Stomach (tissue), 9 donors: ENCODE results near the gene PLXNA1. TPM values are rescaled to one million over a fixed set of nuclear protein-coding genes. Genes with fewer than 3 reads are reported as not detected.

Experiments used
- DNase-seq, 2 donors: peaks; one replicate each; pipeline versions ENCODE4 v3.0.0 to v3.0.0-alpha.2; 2013 to 2019
- H3K27ac ChIP-seq, 5 donors: fragments of 200-600 bp in 4 of 5; sonication (generic) in 4 of 5; one replicate each; pipeline ENCODE4 v1.5.1; 2013 to 2019; ENCODE audit warnings: mild to moderate bottlenecking in 1 of 5, moderate library complexity in 1 of 5
- H3K27me3 ChIP-seq, 3 donors: fragments of 200-600 bp; sonication (generic); one replicate each; pipeline ENCODE4 v1.5.1; 2017 to 2019; ENCODE audit warnings: mixed run types in 1 of 3
- H3K36me3 ChIP-seq, 4 donors: fragments of 200-600 bp; sonication (generic); 1 replicate in 3 of 4; 2 replicates in 1 of 4; pipeline ENCODE4 v1.5.1; 2016 to 2019
- H3K4me1 ChIP-seq, 4 donors: fragments of 200-600 bp; sonication (generic); one replicate each; pipeline ENCODE4 v1.5.1; 2016 to 2019
- H3K4me3 ChIP-seq, 4 donors: fragments of 200-600 bp; sonication (generic) in 3 of 4; one replicate each; pipeline ENCODE4 v1.5.1; 2016 to 2019; ENCODE audit warnings: mild to moderate bottlenecking in 1 of 4
- H3K9me3 ChIP-seq, 4 donors: fragments of 200-600 bp; sonication (generic); one replicate each; pipeline ENCODE4 v1.5.1; 2016 to 2019
- CTCF ChIP-seq, 7 experiments: fragments of 450-650 bp in 4 of 7; fragments of 200-600 bp in 3 of 7; sonication (generic) in 3 of 7; IDR thresholded peaks; one replicate each; pipeline ENCODE4 v1.5.1; 2016 to 2019; ENCODE audit warnings: antibody characterized with exemption in 7 of 7, control low read depth in 2 of 7, mild to moderate bottlenecking in 1 of 7
- EP300 ChIP-seq: sonication (generic); formaldehyde crosslinking; IDR thresholded peaks from one replicate; pipeline ENCODE4 v1.6.1; 2017; ENCODE audit warnings: antibody characterized with exemption
- POLR2A ChIP-seq, 4 donors: fragments of 450-650 bp; IDR thresholded peaks; one replicate each; pipeline ENCODE4 v1.6.1; 2016; ENCODE audit warnings: antibody characterized with exemption in 4 of 4, control low read depth in 2 of 4, mild to moderate bottlenecking in 1 of 4, moderate library complexity in 1 of 4
- POLR2AphosphoS5 ChIP-seq, 3 donors: sonication (generic); formaldehyde crosslinking; IDR thresholded peaks; one replicate each; pipeline ENCODE4 v1.6.1; 2016; ENCODE audit warnings: antibody characterized with exemption in 3 of 3
- WGBS, 5 donors: extraction: QIAGEN DNeasy Blood & Tissue Kit in 3 of 5; methylation state at CpG; one replicate each; pipeline versions ENCODE4 v1.1.5 to v1.1.7; 2013 to 2018; 5-methylcytosine and 5-hydroxymethylcytosine counted together
- intact Hi-C: fragments of 100-400 bp; cut with DNase I; formaldehyde crosslinking; loops from one replicate; pipeline ENCODE4 v1.15.1; 2023; ENCODE audit warnings: low total_unique reads
- polyA plus RNA-seq, 3 donors: library from polyadenylated mRNA; stranded (reverse); fragments of 200-250 nt; gene quantifications; one replicate each; pipeline ENCODE4 v1.2.3, GENCODE V29; 2013
- total RNA-seq, 5 donors: library from RNA; depleted of rRNA; stranded (reverse); fragments of >200 nt; gene quantifications; one replicate each; pipeline versions ENCODE4 v1.1.0 to v1.2.3, GENCODE V29; 2014 to 2016
- donor health status: healthy with polysubstance abuse.
- donor health status: Bipolar disorder and iron deficiency.
- donor health status: healthy.

The PLXNA1 gene
- total and polyA plus RNA-seq, 8 donors: 0.92 to 54.7 (median 13.9) TPM

DNA sequence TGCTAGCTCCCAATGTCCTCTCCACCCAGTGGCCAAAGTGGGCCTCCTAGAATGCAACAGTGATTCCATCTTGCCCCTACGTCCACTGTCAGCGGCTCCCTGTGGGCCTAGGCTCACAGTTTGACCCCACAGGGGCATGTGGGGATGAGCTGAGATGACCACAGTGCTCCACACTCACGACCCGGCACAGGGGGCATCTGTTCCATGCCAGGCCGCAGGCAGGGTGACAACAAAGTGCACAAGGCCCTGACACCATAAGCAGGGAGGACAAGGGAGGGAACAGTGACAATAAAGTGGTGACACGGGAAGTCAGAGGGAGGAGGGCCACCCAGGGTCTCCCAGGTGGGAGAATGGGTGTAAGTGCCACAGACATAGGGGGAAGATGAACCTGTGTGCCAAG lies 5.1 kb upstream of the PLXNA1 start:
- Histone ChIP-seq H3K4me1 (peaks cover 7 to 11% (median 11%) of the 10 kb centered on the region in 4 donors), H3K27ac (no peak overlapping the region), H3K27me3 (peaks cover 0 to 27% (median 0%) of the 10 kb centered on the region in 3 donors), H3K9me3 (peaks cover 9 to 18% (median 13%) of the 10 kb centered on the region in 4 donors), H3K4me3 (no peak overlapping the region), H3K36me3 (no peaks in the 10 kb centered on the region)
- intact Hi-C loops: no loop called here
- DNase-seq: no peak
- TF ChIP-seq POLR2A (IDR thresholded peaks at IDR 0.05) (no peak), CTCF (IDR thresholded peaks at IDR 0.05) (no peak), POLR2AphosphoS5 (IDR thresholded peaks at IDR 0.05) (no peak), EP300 (no peak)
- 78 to 98% (median 84%) methylated on average over 4 to 6 of the region's 6 CpGs for WGBS, 5 donors

DNA sequence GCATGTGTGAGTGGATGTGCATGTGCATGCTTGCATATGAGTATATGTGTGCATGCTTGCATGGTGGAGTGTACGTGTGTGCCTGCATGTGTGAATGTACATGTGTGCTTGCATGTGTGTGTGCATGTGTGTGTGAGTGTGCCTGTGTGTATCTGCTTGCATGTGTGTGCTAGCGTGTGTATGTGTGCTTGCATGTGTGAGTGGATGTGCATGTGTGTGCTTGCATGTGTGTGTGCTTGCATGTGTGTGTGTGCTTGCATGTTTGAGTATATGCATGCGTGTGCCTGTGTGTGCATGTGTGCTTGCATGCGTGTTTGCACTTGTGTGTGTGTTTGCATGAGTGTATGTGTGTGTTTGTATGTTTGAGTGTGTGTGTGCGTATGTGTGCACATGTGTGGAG lies 4.6 kb upstream of the PLXNA1 start:
- H3K36me3 ChIP-seq: no peaks in the 10 kb centered on the region
- intact Hi-C loops: no loop called here
- peaks cover 9 to 18% (median 13%) of the 10 kb centered on the region in 4 donors for H3K9me3 ChIP-seq
- H3K4me3 ChIP-seq: no peak overlapping the region
- H3K27me3 ChIP-seq: peaks cover 0 to 24% (median 0%) of the 10 kb centered on the region in 3 donors
- H3K27ac ChIP-seq: no peak overlapping the region
- DNase-seq: no peak
- peaks cover 7 to 11% (median 11%) of the 10 kb centered on the region in 4 donors for H3K4me1 ChIP-seq
- WGBS, 5 donors: 88 to 95% (median 93%) methylated on average over 5 of the region's 5 CpGs
- TF ChIP-seq CTCF (IDR thresholded peaks at IDR 0.05) (no peak), POLR2AphosphoS5 (IDR thresholded peaks at IDR 0.05) (no peak), EP300 (no peak), POLR2A (IDR thresholded peaks at IDR 0.05) (no peak)

DNA sequence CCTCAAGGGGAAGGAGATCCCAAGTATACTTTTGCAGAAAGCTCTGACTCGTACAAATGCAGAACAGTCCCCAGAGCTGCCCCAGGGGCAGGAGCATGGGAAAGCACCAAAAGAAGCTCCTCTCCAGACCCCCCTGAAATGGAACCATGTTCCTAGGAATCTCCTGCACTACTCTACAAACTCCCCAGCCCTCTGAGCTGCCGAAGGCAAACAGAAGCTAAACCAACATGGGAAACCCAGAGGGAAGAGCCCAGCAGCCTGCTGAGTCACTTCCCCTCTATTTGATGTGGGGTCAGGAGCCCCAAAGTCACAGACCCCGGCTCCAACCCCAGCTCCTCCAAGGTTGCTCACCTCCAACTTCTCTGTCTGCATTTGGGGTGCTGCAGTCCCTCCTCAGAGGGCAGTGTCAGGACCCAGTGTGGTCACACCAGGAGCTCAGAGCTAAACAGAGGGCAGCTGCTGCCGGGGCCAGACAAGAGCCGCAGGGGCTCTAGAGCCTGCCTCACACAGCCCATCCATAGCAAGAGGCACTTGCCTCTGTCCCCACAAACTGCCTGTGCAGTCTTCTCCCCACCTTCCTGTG lies 3.8 kb upstream of the PLXNA1 start:
- Histone ChIP-seq H3K36me3 (no peaks in the 10 kb centered on the region), H3K9me3 (peaks cover 8 to 13% (median 12%) of the 10 kb centered on the region in 4 donors), H3K4me1 (peaks cover 13 to 17% (median 16%) of the 10 kb centered on the region in 4 donors), H3K4me3 (no peak overlapping the region), H3K27ac (no peak overlapping the region), H3K27me3 (peaks cover 0 to 31% (median 0%) of the 10 kb centered on the region in 3 donors)
- DNase-seq: no peak
- TF ChIP-seq POLR2A (IDR thresholded peaks at IDR 0.05): no peak
- no peak for TF ChIP-seq EP300
- TF ChIP-seq POLR2AphosphoS5 (IDR thresholded peaks at IDR 0.05): no peak
- TF ChIP-seq CTCF (IDR thresholded peaks at IDR 0.05): no peak
- WGBS, 5 donors: 38 to 47% (median 46%) methylated on average over 5 of the region's 5 CpGs
- intact Hi-C loops: no loop called here

DNA sequence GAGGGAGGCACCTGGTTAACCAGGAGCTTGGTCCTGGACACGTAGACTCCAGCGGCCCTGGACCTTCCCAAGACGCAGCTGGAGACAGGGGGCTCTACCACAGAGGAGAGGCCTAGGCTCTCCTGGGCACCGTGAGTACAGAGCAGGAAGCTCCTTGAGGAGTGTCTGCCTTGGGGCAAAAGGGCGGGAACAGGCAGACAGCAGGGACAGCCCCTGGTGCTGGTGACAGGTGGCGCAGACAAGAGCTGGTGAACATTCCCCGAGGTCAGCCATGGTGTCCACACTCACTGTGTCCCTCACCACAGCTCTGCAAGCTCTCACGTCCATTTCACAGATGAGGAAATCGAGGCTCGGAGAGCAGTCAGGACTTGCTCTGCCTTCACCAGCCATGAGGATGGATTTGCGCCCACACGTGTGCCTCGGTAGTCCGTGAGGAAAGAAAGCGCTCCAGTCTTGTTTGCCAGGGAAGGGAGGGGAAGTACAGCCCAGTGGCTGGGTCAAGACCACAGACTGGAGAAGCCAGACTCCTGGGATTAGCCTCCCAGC lies 2.6 kb upstream of the PLXNA1 start:
- H3K4me1 ChIP-seq: peaks cover 19 to 29% (median 26%) of the 10 kb centered on the region in 4 donors
- TF ChIP-seq CTCF (IDR thresholded peaks at IDR 0.05) (no peak), POLR2A (IDR thresholded peaks at IDR 0.05) (no peak), POLR2AphosphoS5 (IDR thresholded peaks at IDR 0.05) (no peak)
- WGBS, 5 donors: 84 to 86% (median 86%) methylated on average over 15 of the region's 15 CpGs
- peaks cover 0 to 35% (median 0%) of the 10 kb centered on the region in 3 donors for H3K27me3 ChIP-seq
- DNase-seq: no peak
- no peak overlapping the region for H3K4me3 ChIP-seq
- H3K27ac ChIP-seq: no peak overlapping the region
- intact Hi-C loops: loop anchor here (5.0 kb wide), 1 partner anchor 228 kb away; no protein-coding TSS in a partner anchor
- peaks cover 0 to 3% (median under 1%) of the 10 kb centered on the region in 4 donors for H3K9me3 ChIP-seq
- H3K36me3 ChIP-seq: no peaks in the 10 kb centered on the region
